AG04450 (cell line): ENCODE results near the gene SPIRE1. TPM values are rescaled to one million over a fixed set of nuclear protein-coding genes. Genes with fewer than 3 reads are reported as not detected.

Experiments used
- CTCF ChIA-PET: fragments of 300-600, 350-600 bp; formaldehyde crosslinking; extraction: SDS; loops from one replicate; lab custom pipeline; 2022; ENCODE audit warnings: antibody characterized with exemption, inconsistent platforms; lab: Charles Lee
- POLR2A ChIA-PET: fragments of 350-600 bp; formaldehyde crosslinking; extraction: SDS; loops from one replicate; lab custom pipeline; 2021; ENCODE audit warnings: antibody characterized with exemption, inconsistent platforms; lab: Yijun Ruan, JAX
- DNase-seq: peaks from one replicate; pipeline ENCODE4 v3.0.0-alpha.2; 2011; ENCODE audit warnings: low read depth, low spot score
- H3K27ac ChIP-seq: one replicate; pipeline ENCODE4 v1.5.1; 2012; ENCODE audit warnings: low read depth, low read length, control low read depth
- H3K27me3 ChIP-seq: one replicate; pipeline ENCODE4 v1.6.0; 2012; ENCODE audit warnings: low read length; ENCODE audit not compliant: control insufficient read depth, insufficient read depth
- H3K4me3 ChIP-seq: 2 replicates; pipeline ENCODE4 v1.5.1; 2011; ENCODE audit warnings: mild to moderate bottlenecking, low read depth, low read length, control low read depth
- H3K9me3 ChIP-seq: 2 replicates; pipeline ENCODE4 v1.5.1; 2012; ENCODE audit warnings: low read length; ENCODE audit not compliant: control insufficient read depth, insufficient read depth
- polyA plus RNA-seq: library from polyadenylated mRNA; depleted of rRNA; stranded (reverse); fragments of >200 nt; gene quantifications from 2 replicates; pipeline ENCODE4 v1.2.3, GENCODE V29; 2011
- TF ChIP-seq, protein P1 (sequence below): IDR thresholded peaks from 2 replicates; pipeline ENCODE4 v1.5.1; 2011; ENCODE audit warnings: low read depth, low read length, control low read depth, inconsistent platforms

SPIRE1 gene
- polyA plus RNA-seq, 1 experiment: 22.2 TPM

DNA sequence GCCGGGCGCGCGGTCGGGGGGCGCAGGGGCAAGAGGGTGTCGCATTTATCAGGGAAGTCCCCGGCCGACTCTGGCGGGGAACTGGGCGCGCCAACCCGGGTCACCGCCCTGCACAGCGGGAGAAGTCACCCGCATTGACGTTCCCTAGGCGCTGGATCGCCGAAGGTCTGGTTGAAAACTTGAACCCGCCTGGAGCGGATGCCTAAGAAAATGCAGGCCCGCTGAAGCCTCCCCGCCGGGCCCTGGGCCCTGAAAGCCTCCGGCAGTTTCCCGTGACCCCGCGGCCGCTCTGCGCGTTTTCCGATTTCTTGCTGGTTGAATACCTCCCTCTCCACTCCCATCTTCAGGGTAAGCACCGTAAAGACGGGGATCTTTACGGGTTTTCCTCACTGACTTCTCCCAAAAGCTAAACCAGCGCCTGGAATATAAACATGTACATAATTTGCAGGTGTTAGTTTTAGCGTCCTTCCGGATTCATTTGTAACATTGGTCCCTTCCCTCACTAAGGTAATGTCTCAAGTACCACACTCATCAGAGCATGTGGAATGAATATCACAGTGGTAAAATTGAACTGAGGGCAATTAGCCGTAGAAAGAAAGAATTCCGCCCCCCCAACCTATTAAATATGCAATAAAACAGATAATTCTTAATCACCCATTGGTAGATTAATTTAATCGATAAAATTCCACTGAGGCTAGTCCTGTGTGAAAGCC, 675 bp upstream of the SPIRE1 start:
- Histone ChIP-seq H3K9me3 (no peaks in the 10 kb centered on the region), H3K4me3 (peak overlapping the region; percentile 68), H3K27ac (peak overlapping the region; percentile 21), H3K27me3 (no peaks in the 10 kb centered on the region)
- no peak for DNase-seq
- ChIA-PET POLR2A (no interaction called here), CTCF (interaction anchor here (1.0 to 7.7 kb wide), 3 partner anchors 8 to 266 kb away, joined by 3 to 179 read pairs (median 3); no protein-coding TSS in a partner anchor)
- TF ChIP-seq, protein P1, sequence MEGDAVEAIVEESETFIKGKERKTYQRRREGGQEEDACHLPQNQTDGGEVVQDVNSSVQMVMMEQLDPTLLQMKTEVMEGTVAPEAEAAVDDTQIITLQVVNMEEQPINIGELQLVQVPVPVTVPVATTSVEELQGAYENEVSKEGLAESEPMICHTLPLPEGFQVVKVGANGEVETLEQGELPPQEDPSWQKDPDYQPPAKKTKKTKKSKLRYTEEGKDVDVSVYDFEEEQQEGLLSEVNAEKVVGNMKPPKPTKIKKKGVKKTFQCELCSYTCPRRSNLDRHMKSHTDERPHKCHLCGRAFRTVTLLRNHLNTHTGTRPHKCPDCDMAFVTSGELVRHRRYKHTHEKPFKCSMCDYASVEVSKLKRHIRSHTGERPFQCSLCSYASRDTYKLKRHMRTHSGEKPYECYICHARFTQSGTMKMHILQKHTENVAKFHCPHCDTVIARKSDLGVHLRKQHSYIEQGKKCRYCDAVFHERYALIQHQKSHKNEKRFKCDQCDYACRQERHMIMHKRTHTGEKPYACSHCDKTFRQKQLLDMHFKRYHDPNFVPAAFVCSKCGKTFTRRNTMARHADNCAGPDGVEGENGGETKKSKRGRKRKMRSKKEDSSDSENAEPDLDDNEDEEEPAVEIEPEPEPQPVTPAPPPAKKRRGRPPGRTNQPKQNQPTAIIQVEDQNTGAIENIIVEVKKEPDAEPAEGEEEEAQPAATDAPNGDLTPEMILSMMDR: 0 out of 2 replicates have a peak, but pooled peaks have one; percentile 20

DNA sequence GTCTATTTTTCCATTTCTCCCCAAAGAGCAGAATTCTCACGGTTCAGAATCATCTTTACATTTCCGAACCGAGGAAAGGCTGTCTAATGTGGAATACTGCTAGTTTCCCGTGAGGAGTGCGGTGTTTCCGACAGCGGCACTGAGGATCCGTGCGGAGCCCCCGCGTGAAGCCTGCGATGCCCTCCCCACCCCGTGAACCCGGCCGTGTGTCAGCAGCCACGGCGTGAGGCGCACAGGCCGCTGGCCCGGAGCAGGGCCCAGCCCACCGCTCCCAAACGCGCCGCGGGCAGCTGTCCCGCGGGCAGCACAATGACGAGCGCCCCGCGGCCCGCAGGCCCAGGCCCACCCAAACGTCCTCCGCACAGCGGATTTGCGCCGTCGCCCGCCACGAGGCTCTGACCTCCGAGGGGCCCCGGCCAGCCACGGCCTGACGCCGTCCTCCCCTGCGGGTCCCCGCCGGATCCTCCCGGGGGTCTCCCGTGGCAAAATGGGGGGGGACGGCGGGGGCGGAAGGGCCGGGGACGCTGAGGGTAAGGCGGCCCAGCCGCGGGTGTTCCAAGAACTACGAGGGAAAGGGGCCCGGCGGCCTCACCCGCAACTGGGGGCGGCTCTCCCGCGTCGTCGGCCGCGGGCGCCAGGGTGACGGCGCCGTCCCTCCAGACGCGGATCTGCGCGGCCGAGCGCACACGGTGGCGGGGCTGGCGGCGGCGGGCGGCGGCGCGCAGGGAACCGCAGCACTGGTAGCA, 796 bp downstream of the SPIRE1 start:
- H3K27me3 ChIP-seq: no peaks in the 10 kb centered on the region
- no peak overlapping the region for H3K27ac ChIP-seq
- DNase-seq: no peak
- CTCF ChIA-PET: no interaction called here
- no peaks in the 10 kb centered on the region for H3K9me3 ChIP-seq
- POLR2A ChIA-PET: no interaction called here
- H3K4me3 ChIP-seq: peak overlapping the region; percentile 68
- TF ChIP-seq, protein P1: no peak

DNA sequence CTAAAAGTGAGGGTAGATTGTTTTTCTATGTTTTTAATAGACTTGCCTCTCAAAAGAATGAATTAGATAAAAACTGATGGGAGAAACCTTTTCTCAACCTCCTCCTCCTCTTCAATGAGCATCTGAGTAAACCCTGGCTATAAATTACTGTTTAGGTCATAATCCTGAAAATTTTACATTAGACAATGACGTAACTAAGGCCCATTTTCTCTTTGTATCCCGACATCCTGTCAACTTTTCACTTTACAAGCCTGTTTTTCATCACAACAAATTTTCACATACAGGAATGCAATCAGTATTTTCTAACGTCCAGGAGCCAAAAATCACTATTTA, 1.3 kb downstream of the SPIRE1 start:
- ChIA-PET CTCF (no interaction called here), POLR2A (no interaction called here)

DNA sequence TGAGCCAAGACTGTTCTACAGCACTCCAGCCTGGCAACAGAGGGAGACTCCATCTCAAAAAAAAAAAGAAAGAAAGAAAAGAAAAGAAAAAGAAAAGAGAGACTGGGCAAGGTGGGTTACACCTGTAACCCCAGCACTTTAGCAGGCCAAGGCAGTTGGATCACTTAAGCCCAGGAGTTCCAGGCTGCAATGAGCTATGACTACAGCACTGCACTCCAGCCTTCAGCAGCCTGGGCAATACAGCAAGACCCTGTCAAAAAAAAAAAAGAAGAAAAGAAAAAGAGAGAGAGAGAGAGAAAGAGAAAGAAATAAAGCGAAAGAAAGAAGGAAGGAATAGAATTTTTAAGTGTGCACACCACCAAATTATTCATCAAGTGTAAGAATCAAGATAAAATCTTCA, 2.9 kb downstream of the SPIRE1 start:
- POLR2A ChIA-PET: no interaction called here
- CTCF ChIA-PET: no interaction called here
- Histone ChIP-seq H3K9me3 (no peaks in the 10 kb centered on the region), H3K27me3 (no peaks in the 10 kb centered on the region), H3K27ac (no peak overlapping the region), H3K4me3 (no peak overlapping the region)
- no peak for DNase-seq
- TF ChIP-seq, protein P1: no peak

More for the DNA sequence above, 1.3 kb downstream of the SPIRE1 start:
- Histone ChIP-seq H3K4me3 (peak overlapping the region; percentile 68), H3K27ac (no peak overlapping the region), H3K9me3 (no peaks in the 10 kb centered on the region), H3K27me3 (no peaks in the 10 kb centered on the region)
- TF ChIP-seq, protein P1: no peak
- no peak for DNase-seq

DNA sequence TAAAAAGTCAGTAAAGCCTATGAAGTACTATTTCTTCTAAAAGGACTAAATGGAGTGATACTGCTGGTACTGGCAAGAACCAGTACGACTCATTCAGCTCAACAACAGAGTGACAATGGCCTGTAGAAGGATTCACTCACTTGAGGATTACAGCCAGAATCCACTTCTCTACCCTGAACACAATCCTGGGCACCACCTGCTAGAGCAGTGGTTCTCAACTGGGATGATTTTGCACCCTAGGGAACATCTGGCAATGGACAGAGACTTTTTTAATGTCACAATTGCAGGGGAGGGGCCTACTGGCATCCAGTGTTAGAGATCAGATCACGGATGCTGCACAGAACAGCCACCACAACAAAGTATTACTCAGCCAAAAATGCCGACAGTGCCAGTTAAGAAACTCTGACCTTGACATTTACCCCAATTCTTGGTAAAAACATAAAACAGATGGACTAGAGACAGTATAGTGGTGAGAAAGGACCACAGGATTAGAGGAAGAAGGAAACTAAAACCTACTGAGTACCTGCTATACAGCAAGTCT, 5.0 kb downstream of the SPIRE1 start:
- DNase-seq: no peak
- no peak overlapping the region for H3K4me3 ChIP-seq
- ChIA-PET POLR2A (interaction anchor here (0.6 to 1.3 kb wide), 2 partner anchors 248 to 276 kb away, joined by 4 to 6 read pairs; partner anchors contain the start of gene AFG3L2), CTCF (interaction anchor here (1.2 kb wide), 1 partner anchor 243 kb away, joined by 3 read pairs; no protein-coding TSS in a partner anchor)
- no peaks in the 10 kb centered on the region for H3K27me3 ChIP-seq
- H3K9me3 ChIP-seq: no peaks in the 10 kb centered on the region
- no peak overlapping the region for H3K27ac ChIP-seq
- TF ChIP-seq, protein P1: no peak
